GM19240 (cell line): ENCODE data around the gene GUCD1.
"Not testable (repeated sequence)": the region's sequence is repeated elsewhere in the genome, so short reads cannot be mapped to it uniquely, and the experiment has no call there.

Source experiments
- DNase-seq: peaks from one replicate; pipeline ENCODE4 v3.0.0; 2011; ENCODE audit warnings: low spot score; ENCODE audit not compliant: insufficient read length

The GUCD1 gene

DNA sequence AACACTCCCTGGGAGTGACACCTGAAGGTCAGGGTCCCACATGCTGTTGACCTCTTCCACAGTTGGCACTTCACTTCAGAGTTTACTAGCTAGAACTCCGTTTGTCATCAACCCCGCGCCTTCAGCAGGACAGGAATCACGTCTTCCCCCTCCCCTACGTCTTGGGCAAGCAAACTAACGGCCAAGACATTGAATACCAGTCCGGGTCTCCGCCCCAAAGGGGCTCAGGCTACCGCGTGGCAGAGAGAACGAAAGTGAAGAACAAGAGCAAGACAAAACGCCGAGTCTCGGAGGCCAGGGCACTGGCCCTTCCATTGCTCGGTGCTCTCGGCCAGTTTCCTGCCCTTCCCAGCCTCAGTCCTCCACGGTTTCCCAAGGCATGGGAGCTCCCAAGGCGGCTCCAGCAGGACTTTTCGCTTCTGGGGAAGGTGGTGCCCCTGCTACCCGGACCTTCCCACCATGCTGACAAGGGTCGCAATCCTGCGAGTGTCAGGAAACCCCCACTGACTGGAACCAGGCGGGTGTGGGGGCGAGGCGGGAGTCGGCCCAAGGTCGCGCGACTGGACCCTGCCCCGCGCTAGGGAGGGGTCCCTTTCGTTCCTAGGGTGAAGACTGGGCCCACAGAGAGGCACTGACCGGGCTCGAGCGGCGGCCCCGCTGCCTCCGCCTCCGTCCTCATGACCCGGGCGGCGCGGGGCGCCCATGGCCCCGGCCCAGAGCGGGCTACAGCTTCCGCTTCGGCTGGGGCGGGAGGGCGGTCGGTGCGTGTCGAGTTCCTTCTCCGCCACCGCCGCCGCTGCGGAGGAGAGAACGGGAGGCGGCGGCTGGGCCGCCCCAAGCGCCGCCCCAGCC is at the start of gene GUCD1:
GUCD1 (minus strand) TSS at position 826 of the 852 bp plus-strand sequence; CDS start at position 679, 147 bp downstream.
- peak; percentile 21 for DNase-seq

DNA sequence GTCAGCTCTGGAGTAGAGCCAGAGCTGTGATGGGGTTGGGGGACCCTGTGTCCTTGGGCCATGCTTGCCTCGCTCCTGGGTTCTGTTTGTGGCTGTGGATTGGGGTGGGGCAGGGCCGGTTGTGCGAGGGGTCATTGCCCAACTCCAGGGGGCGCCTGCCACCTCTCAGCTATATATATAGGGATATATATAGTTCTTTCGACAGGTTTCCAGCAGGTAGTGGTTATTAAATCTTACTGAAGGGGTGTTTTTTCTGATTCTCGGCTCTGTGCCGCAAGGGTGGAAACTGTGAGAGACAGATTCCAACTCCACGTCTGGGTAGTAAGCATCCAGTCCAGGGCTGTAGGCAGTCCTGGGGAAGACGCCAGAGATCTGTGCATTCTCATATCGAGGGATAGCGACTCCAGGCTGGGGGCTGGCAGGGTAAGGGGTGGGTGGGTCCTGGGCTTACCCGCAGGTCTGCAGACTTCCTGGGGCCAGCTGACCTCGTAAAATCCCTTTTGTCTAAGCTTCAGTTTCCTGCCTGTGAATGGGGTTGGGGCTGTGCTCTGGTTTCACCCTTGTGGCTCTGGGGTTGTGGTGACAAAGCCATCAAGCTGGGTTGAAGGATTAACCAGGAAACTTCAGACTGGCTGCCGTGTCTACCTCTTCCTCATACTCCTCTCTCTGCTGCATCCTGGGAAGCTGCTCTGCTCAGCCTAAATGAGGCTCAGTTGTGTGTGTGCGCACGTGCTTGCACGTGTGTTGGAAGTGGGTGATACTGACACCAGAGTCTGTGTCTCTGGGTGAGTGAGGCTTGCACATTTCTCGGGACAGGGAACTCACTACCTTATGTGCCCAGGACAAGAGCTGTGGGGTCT is 49.1 kb upstream of the GUCD1 start:
- not testable (repeated sequence) for DNase-seq

- not testable (repeated sequence) for DNase-seq
Measured at GRCh38 chr22:24602847-24603769, 48.2 kb upstream of the GUCD1 start, which contains the start of gene GGT1. GGT1 (plus strand) TSS chr22:24603193; CDS start chr22:24611082, 7,889 bp downstream.

- not testable (repeated sequence) for DNase-seq
Measured at GRCh38 chr22:24602105-24602749, 47.3 kb upstream of the GUCD1 start.

DNA sequence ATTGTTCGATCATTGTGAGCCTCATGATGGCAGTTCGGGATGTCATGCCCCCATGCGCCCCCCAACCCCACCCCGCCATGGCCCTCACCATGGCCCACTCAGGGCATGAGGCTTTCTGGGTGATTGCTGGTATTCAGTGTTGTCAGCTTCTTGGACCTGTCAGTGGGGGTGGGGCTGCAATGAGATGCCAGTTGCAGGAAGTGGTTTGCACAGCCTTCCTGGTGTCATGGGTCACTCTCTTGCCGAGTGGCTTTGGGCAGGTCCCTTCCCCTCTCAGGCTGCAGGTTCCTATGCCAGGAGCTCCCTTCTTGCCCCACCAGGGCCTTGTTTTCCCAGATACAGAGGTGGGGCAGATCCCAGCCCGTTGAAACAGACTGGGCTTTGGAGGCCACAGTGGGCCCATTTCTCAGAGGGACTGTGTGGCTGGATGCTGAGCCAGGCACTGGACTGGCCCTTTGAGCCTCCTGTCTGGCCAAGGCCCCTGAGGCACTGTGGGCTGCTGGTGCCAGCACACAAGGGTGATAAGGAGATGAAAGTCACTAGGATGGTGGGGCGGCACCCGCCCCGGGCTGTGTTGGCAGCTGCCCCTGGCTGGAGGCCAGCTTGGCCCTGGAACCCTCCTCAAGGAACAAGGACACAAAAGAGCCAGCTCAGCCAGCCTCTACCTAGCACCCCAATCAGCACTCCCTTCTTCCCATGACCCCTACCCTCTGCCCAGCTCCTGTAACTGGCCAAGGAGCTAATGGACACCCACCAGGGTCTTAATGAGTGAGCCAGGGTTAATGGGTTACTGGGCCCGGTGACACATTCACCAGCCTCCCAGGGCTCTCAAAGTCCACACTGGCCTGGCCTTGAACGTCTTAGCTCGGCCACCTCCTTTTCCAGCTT is 46.5 kb upstream of the GUCD1 start:
- DNase-seq, result no peak

DNA sequence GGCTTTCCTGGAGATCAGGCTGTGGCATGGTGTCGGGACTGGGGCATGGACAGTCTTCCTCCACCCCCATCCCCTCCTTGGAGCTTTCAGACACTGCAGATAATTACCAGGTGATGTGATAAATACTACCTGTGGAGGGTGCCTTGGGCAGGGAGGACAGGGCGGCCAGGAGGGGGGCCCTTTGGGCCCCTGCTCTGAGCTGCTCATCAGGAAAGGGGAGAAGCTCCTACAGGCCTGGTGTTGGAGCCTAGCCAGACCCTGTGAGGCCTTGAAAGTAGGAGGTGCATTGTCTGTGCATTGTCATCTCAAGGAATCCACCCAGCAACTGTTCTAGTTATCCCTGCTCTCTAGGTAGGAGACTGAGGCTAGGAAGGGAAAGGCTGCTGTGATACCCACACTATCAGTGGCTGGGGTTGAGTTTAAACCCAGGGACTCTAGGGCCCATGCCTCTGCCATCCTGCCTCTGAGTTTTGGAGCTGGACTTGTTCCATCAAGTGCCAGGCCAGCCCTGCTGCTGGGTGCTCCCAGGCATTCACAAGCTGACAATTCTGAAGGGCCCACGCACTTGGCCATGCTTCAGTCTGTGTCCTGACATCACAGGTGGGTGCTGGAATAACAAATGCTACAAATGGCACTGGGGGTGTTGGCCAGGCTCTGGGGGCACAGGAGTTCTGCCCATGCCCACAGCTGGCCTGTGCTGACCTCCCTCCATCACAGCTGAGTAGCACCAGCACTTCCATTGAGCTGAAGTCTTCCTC is 45.2 kb upstream of the GUCD1 start:
- DNase-seq, result not testable (repeated sequence)

GRCh38 chr22:24599514-24599913 is 44.6 kb upstream of the GUCD1 start:
- DNase-seq, result no peak

DNA sequence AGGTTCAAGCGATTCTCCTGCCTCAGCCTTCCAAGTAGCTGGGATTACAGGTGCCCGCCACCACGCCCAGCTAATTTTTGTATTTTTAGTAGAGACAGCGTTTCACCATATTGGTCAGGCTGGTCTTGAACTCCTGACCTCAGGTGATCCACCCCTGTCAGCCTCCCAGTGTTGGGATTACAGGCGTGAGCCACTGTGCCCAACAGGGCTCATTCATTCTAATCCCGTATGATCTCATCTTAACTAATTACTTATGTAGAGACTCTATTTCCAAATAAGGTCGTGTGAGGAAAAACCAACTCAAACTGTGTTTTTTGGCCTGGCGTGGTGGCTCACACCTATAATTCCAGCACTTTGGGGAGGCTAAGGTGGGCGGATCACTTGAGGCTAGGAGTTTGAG is 42.1 kb upstream of the GUCD1 start:
- DNase-seq, result not testable (repeated sequence)

DNA sequence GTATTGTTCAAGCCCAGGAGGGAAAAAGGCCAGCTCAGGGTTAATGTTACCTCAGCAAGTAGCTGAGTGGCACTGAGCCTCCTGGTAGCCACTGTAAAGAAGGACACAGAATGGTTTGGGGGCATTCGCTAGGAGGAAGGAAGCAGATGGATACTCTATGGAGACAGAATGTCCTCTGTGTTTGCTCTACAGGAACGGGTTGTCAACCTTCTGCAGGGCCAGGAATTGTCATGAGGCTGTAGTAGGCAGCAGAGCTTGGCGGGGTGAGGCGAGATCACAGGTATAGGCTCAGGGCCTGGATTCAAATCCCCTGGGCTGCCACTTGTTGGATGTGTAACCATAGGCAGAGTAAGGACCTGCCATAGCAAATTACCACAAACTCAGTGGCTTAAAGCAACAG is 40.9 kb upstream of the GUCD1 start:
- no peak for DNase-seq

GRCh38 chr22:24595228-24595627 is 40.3 kb upstream of the GUCD1 start:
- DNase-seq, result no peak

DNA sequence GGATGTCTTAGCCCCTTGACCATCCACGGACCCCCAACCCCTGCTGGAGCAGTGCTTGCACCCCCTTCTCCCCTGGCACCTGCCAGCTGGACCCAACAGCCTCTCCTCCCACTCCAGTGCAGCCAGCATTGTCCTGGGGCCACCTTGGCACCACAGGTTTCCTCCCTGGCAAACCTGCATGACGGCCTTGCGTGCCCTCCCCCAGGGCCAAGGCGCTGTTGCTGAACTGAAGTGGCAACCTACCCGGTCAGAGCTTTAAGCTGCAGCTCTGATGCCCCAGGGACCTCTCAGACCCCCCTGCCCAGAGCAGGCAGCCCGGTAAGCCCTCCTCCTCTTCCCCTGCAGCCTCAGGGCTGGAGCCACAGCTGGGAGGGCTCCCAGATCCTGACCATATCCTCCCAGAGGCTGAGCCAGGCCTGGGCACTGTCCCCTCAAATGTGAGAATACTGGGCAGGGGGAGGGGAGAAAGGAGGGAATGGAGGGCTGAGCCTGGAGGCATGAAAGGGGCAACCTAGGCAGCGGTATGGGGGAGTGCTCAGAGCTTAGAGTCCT is 39.7 kb upstream of the GUCD1 start:
- DNase-seq, result no peak

- DNase-seq, result no peak
Measured at GRCh38 chr22:24593836-24594568, 39.1 kb upstream of the GUCD1 start.

GRCh38 chr22:24593559-24593835 is 38.6 kb upstream of the GUCD1 start:
- not testable (repeated sequence) for DNase-seq

- peak; percentile 68 for DNase-seq
Measured at GRCh38 chr22:24592851-24593558, 38.1 kb upstream of the GUCD1 start, which contains the start of gene LRRC75B. LRRC75B (minus strand) TSS chr22:24593073; CDS start chr22:24593039, 34 bp downstream.

DNA sequence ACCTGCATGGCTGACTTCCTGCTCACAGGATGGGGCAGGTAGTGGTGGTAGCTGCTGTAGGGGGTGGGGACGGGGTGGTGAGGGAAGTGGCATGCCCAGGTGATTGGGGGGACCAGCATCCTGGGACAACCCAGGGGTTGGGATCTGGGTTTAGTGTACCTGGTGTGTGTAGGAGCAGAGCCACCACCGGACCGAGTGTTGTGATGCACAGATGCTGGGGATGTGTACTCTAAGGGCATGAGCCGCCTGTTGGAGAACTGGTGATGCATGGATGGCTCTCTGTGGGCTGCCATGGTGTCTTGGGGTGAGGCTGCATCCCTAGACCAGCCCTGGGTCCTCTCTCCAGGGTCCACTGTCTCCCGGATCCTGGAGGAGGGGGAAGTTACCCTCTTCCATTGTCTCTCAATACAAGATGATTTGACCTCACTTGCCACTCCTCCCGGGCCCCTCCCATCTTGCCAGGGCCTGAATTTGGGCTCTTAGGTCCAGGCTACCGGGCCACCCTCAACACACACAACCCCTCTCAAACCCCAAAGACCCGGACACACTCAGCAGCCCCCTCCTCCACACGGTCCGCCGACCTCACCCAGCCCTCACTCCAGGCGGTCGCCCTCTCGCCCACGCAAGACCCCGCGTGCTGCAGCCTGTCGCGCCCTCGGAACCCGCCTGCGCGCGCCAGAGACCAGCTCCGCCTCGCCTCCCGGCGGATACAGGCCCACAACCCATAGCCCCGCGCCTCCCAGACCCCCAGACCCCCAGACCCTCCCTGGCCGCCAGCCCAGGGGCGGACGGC is 37.3 kb upstream of the GUCD1 start:
- no peak for DNase-seq

GRCh38 chr22:24591286-24591830 is 36.4 kb upstream of the GUCD1 start:
- no peak for DNase-seq
